Colon (tissue), 2 donors: ENCODE measurements around the gene BNC2.
"Not testable (repeated sequence)": the region's sequence is repeated elsewhere in the genome, so short reads cannot be mapped to it uniquely, and the experiment has no call there.

Experiments
- FAIRE-seq: peaks from 2 replicates; lab custom pipeline; 2012; peaks lifted over from hg19 to GRCh38; lab: Jason Lieb, UNC
- donor health status: control.
- donor health status: control.

Gene BNC2

GRCh38 chr9:16500386-16500785, 370.1 kb downstream of the BNC2 start:
- no peak for FAIRE-seq

GRCh38 chr9:16499892-16500291, 370.6 kb downstream of the BNC2 start:
- FAIRE-seq, result no peak

DNA sequence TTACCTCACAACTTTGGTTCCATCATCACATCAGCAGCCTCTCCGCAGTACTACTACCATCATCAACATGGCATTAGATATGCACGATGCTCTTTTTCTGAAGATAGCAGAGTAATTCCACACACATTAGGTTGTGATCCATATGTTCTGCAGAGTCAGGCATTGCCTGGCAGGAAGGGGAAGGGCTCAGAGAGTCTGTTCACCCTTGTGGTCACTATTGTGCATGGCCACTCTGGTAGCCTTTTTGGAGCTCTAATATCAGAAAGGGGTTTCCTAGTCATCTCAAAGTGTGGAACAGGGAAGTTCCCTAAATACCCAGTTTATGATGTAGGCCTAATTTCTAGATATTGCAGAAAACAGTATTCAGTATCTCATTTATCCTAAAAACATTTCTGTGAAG, 373.6 kb downstream of the BNC2 start:
- FAIRE-seq, result no peak

DNA sequence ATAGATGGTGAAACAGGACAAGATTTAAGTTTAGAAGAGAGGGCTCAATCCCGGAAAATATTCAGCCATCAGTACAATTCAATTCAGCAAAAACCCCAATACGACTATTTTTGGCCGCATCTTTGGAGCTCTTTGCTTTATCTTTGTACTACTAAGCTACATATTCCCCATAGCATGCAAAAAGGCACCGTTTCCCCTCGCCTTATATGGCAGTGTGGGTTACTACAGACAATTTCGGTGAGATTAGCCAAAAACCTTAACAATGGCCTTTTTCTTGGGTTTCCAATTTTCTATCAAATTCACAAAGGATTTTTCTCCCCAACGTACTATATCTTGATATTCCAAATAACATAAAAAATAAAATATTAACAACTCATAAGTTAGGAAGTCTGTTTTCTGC, 382.6 kb downstream of the BNC2 start:
- FAIRE-seq, result no peak

- no peak for FAIRE-seq
These were observed 384.7 kb downstream of the BNC2 start for GRCh38 chr9:16485575-16486321.

DNA sequence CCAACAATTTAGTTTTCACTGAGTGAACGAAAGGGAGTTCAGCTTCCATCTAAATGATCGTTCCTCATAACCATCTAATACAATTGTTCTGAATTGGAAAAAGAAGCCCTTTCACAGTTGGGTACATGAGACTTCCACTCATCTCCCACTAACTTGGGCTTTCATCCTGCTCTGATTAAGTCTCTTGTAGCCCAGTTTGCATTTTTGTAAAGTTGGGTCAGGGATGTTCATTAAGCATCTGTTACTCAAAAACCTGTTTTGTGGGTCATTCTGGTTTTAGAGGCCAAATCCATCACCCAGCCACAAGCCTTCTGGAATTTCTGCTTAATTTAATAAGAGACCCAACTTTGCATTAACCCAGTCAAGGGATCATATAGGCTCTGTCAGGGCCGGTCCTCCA, 385.3 kb downstream of the BNC2 start:
- no peak for FAIRE-seq

- no peak for FAIRE-seq
These were observed 385.7 kb downstream of the BNC2 start for GRCh38 chr9:16484744-16485143.

GRCh38 chr9:16484180-16484579, 386.3 kb downstream of the BNC2 start:
- FAIRE-seq, result no peak

GRCh38 chr9:16482764-16483163, 387.7 kb downstream of the BNC2 start:
- no peak for FAIRE-seq

DNA sequence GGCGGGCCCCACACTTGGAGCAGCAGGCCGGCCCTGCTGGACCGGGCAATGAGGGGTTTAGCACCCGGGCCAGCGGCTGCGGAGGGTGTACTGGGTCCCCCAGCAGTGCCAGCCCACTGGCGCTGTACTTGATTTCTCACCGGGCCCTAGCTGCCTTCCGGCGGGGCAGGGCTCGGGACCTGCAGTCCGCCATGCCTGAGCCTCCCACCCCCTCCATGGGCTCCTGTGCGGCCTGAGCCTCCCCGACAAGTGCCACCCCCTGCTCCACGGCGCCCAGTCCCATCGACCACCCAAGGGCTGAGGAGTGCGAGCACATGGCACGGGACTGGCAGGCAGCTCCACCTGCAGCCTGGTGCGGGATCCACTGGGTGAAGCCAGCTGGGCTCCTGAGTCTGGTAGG, 389.9 kb downstream of the BNC2 start:
- FAIRE-seq, result not testable (repeated sequence)

DNA sequence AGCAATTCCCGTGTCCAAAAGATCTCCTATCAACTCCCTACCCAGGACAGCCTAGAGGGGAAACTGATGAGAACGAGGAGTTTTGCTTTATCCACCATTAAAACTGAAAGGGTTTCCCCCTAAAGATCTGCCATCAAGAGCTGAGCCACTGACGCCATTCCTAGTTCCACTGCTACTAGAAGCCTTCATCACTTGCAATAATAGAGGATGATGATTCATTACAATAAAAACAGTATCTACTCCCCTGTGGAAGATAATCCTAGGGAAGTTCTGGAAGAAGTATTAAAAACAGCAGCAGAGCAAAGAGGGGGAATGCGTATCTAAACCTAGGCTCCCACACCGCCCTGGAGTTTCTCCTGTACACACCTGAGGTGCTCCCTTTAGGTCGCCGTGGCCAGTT, 394.5 kb downstream of the BNC2 start:
- no peak for FAIRE-seq

DNA sequence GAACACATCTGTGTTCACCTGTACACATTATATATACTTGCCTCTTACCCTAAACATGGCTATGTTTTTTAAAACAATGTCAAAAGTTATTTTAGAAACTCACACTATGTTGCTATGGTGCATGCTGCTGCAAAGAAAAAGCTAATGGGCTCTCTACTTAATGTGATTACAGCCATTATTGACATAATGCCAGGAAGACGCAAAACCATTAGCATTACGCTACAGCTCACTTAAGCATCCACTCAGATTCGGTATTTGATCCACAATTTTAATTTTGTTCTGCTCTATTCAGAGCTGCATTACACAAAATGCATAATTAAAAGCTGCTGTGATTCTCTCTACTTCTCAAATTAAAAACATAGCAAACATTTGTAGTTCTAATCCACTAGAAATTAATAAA, 395.2 kb downstream of the BNC2 start:
- no peak for FAIRE-seq

- no peak for FAIRE-seq
These were observed 401.3 kb downstream of the BNC2 start for GRCh38 chr9:16469184-16469583.

- no peak for FAIRE-seq
These were observed 408.6 kb downstream of the BNC2 start for GRCh38 chr9:16461851-16462250.

- FAIRE-seq, result no peak
These were observed 409.2 kb downstream of the BNC2 start for GRCh38 chr9:16461137-16461840.

- no peak for FAIRE-seq
These were observed 409.8 kb downstream of the BNC2 start for GRCh38 chr9:16460696-16461095.

- FAIRE-seq, result no peak
These were observed 410.9 kb downstream of the BNC2 start for GRCh38 chr9:16459421-16460148.

- no peak for FAIRE-seq
These were observed 411.6 kb downstream of the BNC2 start for GRCh38 chr9:16458696-16459420.

DNA sequence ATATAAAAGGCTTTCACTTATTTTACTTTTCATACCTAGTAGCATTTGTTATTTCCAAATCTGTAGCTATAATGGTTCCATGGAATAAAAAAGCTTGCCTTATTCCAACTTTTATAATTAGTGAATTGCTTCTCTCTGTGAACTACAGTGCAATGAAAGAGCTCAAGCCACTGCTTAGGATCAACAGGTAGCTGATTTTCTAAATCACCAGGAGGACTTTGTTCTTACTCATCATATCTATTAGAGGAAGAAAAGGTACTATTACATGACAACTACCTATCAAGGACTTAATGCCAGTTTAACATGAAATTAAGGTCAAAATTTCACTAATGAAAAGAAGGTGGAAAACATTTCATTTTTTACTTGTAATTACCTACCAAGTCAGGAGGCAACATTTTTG, 414.6 kb downstream of the BNC2 start:
- no peak for FAIRE-seq

- FAIRE-seq, result no peak
These were observed 417.1 kb downstream of the BNC2 start for GRCh38 chr9:16453390-16453789.

GRCh38 chr9:16450578-16450977, 419.9 kb downstream of the BNC2 start:
- no peak for FAIRE-seq

DNA sequence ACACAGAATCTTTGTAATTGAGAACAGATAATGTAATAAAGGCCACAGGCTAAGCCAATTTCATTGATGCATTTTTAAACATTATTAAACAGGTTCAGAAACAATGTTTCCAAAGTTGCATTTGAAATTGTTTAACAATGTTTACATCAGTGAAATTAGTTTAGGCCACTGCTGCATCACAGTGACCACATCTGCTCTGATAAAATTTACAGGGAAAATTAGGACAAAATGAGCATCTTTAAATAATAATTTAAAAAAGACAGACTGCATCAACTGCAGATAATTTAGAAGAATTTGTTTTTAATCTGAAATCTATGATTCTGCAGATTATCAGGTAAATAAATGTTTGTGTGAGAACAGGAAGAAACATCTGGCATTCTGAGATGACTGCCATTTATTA, 420.4 kb downstream of the BNC2 start:
- no peak for FAIRE-seq
